ENCODE measurements around the gene SLC7A10.
"Not testable (repeated sequence)": the region's sequence is repeated elsewhere in the genome, so short reads cannot be mapped to it uniquely, and the experiment has no call there.

SLC7A10 gene

GRCh38 chr19:33238481-33239149, 13.0 kb upstream of the SLC7A10 start:
- DNase-seq (ENCODE audit: low read depth): no peak

- no peak for DNase-seq (ENCODE audit: low read depth)
Measured at GRCh38 chr19:33236696-33237390, 11.2 kb upstream of the SLC7A10 start.

- DNase-seq (ENCODE audit: low read depth): no peak
Measured at GRCh38 chr19:33235996-33236350, 10.3 kb upstream of the SLC7A10 start.

- DNase-seq (ENCODE audit: low read depth): peak; percentile 66
Measured at GRCh38 chr19:33235269-33235995, 9.8 kb upstream of the SLC7A10 start.

- DNase-seq (ENCODE audit: low read depth): no peak
Measured at GRCh38 chr19:33234736-33235135, 9.1 kb upstream of the SLC7A10 start.

GRCh38 chr19:33234092-33234491, 8.4 kb upstream of the SLC7A10 start:
- no peak for DNase-seq (ENCODE audit: low read depth)

GRCh38 chr19:33233056-33233873, 7.6 kb upstream of the SLC7A10 start:
- no peak for DNase-seq (ENCODE audit: low read depth)

GRCh38 chr19:33232656-33233055, 7.0 kb upstream of the SLC7A10 start:
- DNase-seq (ENCODE audit: low read depth): no peak

GRCh38 chr19:33231511-33231910, 5.9 kb upstream of the SLC7A10 start:
- DNase-seq (ENCODE audit: low read depth): no peak

GRCh38 chr19:33229962-33230361, 4.3 kb upstream of the SLC7A10 start:
- no peak for DNase-seq (ENCODE audit: low read depth)

- DNase-seq (ENCODE audit: low read depth): no peak
Measured at GRCh38 chr19:33227870-33228599, 2.4 kb upstream of the SLC7A10 start.

- no peak for DNase-seq (ENCODE audit: low read depth)
Measured at GRCh38 chr19:33227242-33227650, 1.6 kb upstream of the SLC7A10 start.

- no peak for DNase-seq (ENCODE audit: low read depth)
Measured at GRCh38 chr19:33226550-33227241, 1.0 kb upstream of the SLC7A10 start.

GRCh38 chr19:33224694-33225457, 774 bp downstream of the SLC7A10 start:
- DNase-seq (ENCODE audit: low read depth): no peak

GRCh38 chr19:33222255-33222654, 3.4 kb downstream of the SLC7A10 start:
- DNase-seq (ENCODE audit: low read depth): not testable (repeated sequence)

GRCh38 chr19:33221638-33222037, 4.0 kb downstream of the SLC7A10 start:
- DNase-seq (ENCODE audit: low read depth): no peak

- DNase-seq (ENCODE audit: low read depth): no peak
Measured at GRCh38 chr19:33220735-33221134, 4.9 kb downstream of the SLC7A10 start.

- no peak for DNase-seq (ENCODE audit: low read depth)
Measured at GRCh38 chr19:33220115-33220514, 5.5 kb downstream of the SLC7A10 start.

GRCh38 chr19:33219261-33219815, 6.3 kb downstream of the SLC7A10 start:
- DNase-seq (ENCODE audit: low read depth): no peak

GRCh38 chr19:33217881-33218280, 7.8 kb downstream of the SLC7A10 start:
- no peak for DNase-seq (ENCODE audit: low read depth)
